Nephron progenitor cell (in vitro differentiated cells): ENCODE measurements around the gene ARAF.
A peak's percentile ranks its signal among the peaks of the same experiment; 100 is the strongest.

Experiments used
- DNase-seq: peaks from one replicate; pipeline ENCODE4 v3.0.0; 2021
- H3K27ac Mint-ChIP-seq: 2 replicates; pipeline ENCODE4 v1.8.0; 2021; ENCODE audit warnings: mild to moderate bottlenecking, moderate library complexity, mixed read lengths
- H3K27me3 Mint-ChIP-seq: 2 replicates; pipeline ENCODE4 v1.8.0; 2021; ENCODE audit warnings: mild to moderate bottlenecking, low read depth, mixed read lengths; ENCODE audit not compliant: poor library complexity
- H3K36me3 Mint-ChIP-seq: 2 replicates; pipeline ENCODE4 v1.8.0; 2021; ENCODE audit warnings: low read depth, mixed read lengths
- H3K4me1 Mint-ChIP-seq: 2 replicates; pipeline ENCODE4 v1.8.0; 2021; ENCODE audit warnings: mixed read lengths
- H3K4me3 Mint-ChIP-seq: 2 replicates; pipeline ENCODE4 v1.8.0; 2021; ENCODE audit warnings: mild to moderate bottlenecking, moderate library complexity, mixed read lengths
- H3K9me3 Mint-ChIP-seq: 2 replicates; pipeline ENCODE4 v1.8.0; 2021; ENCODE audit warnings: mild to moderate bottlenecking, moderate library complexity, mixed read lengths
- TF ChIP-seq, protein P1 (sequence below): fragments of 200-600 bp; sonication (generic); IDR thresholded peaks from 2 replicates; pipeline ENCODE4 v1.5.0; 2021; ENCODE audit warnings: antibody characterized with exemption

ARAF gene

DNA sequence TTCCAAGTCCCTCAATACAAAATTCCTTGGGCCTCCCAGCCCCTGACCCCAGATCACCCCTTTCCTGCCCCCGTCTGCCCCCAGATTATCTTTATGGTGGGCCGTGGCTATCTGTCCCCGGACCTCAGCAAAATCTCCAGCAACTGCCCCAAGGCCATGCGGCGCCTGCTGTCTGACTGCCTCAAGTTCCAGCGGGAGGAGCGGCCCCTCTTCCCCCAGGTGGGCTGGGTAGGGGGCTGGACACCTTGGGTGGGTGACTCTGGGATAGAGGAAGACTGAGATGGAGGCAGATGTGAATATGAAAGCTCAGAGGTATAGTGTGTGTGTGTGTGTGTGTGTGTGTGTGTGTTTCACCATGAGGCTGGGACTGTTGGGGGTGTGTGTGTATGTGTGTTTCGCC, 9.8 kb downstream of the ARAF start:
- Mint-ChIP-seq H3K4me1 (peaks cover 26% of the 10 kb centered on the region), H3K36me3 (peaks cover 49% of the 10 kb centered on the region), H3K27ac (peak overlapping the region; percentile 85), H3K4me3 (no peak overlapping the region), H3K9me3 (peaks cover 68% of the 10 kb centered on the region), H3K27me3 (no peaks in the 10 kb centered on the region)
- TF ChIP-seq, protein P1, sequence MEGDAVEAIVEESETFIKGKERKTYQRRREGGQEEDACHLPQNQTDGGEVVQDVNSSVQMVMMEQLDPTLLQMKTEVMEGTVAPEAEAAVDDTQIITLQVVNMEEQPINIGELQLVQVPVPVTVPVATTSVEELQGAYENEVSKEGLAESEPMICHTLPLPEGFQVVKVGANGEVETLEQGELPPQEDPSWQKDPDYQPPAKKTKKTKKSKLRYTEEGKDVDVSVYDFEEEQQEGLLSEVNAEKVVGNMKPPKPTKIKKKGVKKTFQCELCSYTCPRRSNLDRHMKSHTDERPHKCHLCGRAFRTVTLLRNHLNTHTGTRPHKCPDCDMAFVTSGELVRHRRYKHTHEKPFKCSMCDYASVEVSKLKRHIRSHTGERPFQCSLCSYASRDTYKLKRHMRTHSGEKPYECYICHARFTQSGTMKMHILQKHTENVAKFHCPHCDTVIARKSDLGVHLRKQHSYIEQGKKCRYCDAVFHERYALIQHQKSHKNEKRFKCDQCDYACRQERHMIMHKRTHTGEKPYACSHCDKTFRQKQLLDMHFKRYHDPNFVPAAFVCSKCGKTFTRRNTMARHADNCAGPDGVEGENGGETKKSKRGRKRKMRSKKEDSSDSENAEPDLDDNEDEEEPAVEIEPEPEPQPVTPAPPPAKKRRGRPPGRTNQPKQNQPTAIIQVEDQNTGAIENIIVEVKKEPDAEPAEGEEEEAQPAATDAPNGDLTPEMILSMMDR: no peak
- no peak for DNase-seq

DNA sequence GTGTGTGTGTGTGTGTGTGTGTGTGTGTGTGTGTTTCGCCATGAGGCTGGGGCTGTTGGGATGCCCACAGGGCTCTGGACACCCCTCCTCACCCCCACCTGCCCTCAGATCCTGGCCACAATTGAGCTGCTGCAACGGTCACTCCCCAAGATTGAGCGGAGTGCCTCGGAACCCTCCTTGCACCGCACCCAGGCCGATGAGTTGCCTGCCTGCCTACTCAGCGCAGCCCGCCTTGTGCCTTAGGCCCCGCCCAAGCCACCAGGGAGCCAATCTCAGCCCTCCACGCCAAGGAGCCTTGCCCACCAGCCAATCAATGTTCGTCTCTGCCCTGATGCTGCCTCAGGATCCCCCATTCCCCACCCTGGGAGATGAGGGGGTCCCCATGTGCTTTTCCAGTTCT, 10.2 kb downstream of the ARAF start:
- Mint-ChIP-seq H3K27me3 (no peaks in the 10 kb centered on the region), H3K36me3 (peaks cover 46% of the 10 kb centered on the region), H3K4me1 (peaks cover 30% of the 10 kb centered on the region), H3K4me3 (no peak overlapping the region), H3K27ac (peak overlapping the region; percentile 85), H3K9me3 (peaks cover 69% of the 10 kb centered on the region)
- TF ChIP-seq, protein P1: no peak
- DNase-seq: no peak

DNA sequence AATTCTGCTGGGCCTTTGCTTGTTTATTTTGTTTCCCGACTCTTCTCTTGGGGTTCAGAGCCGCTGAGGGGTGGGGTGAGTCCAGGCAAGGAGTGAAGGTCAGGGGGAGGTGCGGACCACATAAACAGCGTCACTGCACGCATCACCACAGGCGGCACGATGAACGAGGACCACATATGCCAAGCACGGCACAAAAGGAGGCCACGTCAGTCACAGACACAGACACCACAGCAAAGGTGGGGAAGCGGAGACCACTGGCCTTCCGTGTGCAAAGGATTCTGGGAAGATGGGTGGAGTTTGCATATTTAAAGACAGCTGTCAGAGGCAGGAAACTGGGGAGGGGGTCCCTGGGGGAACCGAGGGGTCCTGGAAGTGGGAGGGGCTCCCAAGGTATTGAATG, 10.9 kb downstream of the ARAF start:
- TF ChIP-seq, protein P1: no peak
- DNase-seq: no peak
- H3K4me1 Mint-ChIP-seq: peaks cover 34% of the 10 kb centered on the region
- peaks cover 42% of the 10 kb centered on the region for H3K36me3 Mint-ChIP-seq
- peak overlapping the region; percentile 10 for H3K27ac Mint-ChIP-seq
- no peaks in the 10 kb centered on the region for H3K27me3 Mint-ChIP-seq
- no peak overlapping the region for H3K4me3 Mint-ChIP-seq
- H3K9me3 Mint-ChIP-seq: peaks cover 71% of the 10 kb centered on the region

DNA sequence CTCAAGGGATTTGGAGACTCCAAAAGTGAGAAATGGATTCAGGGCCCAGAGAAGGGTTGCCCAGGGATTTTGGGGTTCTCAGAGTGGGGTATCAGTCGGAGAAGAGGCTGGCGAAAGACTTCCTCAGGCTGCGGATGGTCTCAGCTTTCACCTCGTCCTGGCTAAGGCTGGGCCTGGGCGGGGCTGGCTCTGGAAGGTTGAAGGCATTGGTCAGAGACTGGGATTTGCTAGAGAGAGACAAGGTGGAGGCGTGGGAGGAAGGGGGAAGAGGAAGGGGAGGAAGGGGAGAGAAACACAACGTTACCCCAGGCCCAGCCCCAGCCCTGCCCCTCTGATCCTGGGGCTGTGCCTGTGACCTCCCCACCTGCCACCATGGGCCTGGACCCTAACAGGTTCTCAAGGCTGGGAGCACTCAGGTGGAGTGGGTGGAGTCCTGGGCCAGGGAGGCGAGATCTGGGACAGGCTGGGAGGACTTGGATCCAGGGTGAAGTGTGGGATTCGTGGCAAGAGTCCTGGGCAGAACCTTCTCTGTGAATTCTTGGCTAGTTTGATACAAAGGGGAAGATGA, 11.9 kb downstream of the ARAF start:
- Mint-ChIP-seq H3K27me3 (no peaks in the 10 kb centered on the region), H3K27ac (peak overlapping the region; percentile 54), H3K9me3 (peaks cover 72% of the 10 kb centered on the region)

DNA sequence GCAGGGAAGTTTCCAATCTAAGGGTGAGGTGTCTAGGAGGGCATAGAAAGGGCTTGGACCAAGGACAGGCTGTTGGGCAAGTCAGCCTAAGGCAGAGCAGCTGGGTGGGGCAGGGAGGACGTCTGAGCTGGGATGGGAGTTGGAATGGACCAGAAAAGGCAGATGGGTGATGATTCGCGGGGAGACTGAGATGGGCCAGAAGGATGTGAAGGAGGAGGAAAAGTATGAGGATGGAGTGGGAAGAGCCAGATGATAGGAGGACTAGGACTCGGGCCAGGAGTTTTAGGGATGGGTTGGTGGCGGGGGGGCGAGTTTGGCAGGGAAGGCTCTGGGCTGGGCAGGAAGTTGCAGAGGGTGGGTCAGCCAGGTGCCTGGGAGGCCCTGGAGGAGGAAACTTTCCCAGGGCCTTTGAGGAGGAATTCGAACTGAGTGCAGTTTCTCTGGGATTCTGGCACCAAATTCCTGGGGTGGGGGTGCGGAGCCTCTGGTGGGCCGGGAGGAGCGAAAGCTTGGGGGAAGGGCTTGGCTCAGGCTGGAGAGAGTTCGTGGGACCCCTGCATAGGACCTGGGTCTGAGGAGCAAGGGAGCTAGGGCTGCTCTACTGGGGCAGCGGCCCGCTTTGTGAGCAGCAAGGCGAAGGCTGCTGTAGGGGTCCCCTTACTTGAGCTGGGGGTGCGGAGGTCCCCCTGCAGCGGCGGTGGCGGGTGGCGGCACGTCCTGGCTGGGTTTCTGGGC, 12.5 kb downstream of the ARAF start:
- TF ChIP-seq, protein P1: no peak
- Mint-ChIP-seq H3K27ac (peak overlapping the region; percentile 90), H3K36me3 (peaks cover 35% of the 10 kb centered on the region), H3K4me3 (peak overlapping the region; percentile 76), H3K4me1 (peaks cover 45% of the 10 kb centered on the region), H3K27me3 (no peaks in the 10 kb centered on the region), H3K9me3 (peaks cover 72% of the 10 kb centered on the region)
- peak; percentile 67 for DNase-seq

More for the DNA sequence above, 11.9 kb downstream of the ARAF start:
- DNase-seq: no peak
- H3K36me3 Mint-ChIP-seq: peaks cover 40% of the 10 kb centered on the region
- TF ChIP-seq, protein P1: no peak
- no peak overlapping the region for H3K4me3 Mint-ChIP-seq
- H3K4me1 Mint-ChIP-seq: peaks cover 38% of the 10 kb centered on the region
